Caki2 (cell line): Measurements from ENCODE around the gene TNC. TPM values are rescaled to one million over a fixed set of nuclear protein-coding genes. Genes with fewer than 3 reads are reported as not detected.

Experiments used
- DNase-seq: peaks from one replicate; pipeline ENCODE4 v3.0.0-alpha.2; 2015; ENCODE audit warnings: low read depth
- in situ Hi-C: cut with HindIII; loops from 2 replicates; pipeline ENCODE4 v1.10.0; 2016; ENCODE audit warnings: low sequenced_read_pairs, low pct_unique_long_range_greater_than_20kb, mixed read lengths
- total RNA-seq: library from RNA; depleted of rRNA; stranded (reverse); fragments of >200 nt; shearing (Covaris generic); gene quantifications from 2 replicates; pipeline ENCODE4 v1.2.3, GENCODE V29; 2014; ENCODE audit warnings: low replicate concordance; rRNA removed

Gene TNC
- 0.09 and 3.3 TPM in 2 replicates for total RNA-seq

DNA sequence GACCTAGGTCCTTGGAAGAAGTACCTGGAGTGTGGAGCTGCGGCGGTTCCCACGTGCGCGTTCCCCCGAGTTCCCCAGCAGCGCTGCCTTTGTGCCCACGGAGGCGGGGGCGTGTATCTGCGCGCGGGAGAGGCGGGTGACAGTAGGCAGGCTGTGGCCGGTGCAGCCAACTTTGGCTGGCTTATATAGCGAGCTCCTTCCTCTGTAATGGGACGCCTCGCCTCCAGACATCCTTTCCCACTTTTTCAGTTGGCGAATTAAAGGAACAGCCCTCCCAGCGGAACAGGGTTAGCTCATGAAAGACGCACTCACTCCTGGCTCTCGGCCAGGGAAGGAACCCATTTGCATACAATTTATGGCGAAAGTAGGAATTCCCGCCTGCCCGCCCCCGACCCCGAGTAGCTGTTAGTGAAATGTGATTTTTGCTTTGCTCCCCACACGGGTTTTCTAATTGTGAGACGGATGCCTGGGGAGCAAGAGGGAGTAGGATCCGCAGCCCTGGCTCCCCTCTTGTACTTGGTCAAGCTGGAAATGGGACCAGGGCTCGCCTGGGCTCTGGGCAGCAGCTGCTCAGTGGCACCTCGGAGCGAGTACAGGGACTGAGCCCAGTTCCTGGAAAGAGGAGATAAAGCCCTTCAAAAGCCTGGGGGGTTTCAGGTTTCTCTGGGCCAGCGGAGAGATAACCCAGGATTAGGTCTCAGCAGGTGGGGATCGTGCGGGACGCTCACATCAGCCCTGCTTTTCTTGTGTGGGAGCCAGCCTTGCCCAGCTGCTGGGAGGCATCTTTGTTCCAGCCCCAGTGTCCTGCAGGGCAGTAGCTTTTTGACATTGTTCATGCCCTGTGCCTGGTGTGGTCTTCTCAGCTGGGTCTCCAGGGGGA, at the start of gene TNC:
TNC (minus strand) TSS at position 159 of the 880 bp plus-strand sequence. CDS start 27,139 bp downstream, outside the sequence.
- DNase-seq, result peak; percentile 61
- in situ Hi-C loops, result no loop called here

DNA sequence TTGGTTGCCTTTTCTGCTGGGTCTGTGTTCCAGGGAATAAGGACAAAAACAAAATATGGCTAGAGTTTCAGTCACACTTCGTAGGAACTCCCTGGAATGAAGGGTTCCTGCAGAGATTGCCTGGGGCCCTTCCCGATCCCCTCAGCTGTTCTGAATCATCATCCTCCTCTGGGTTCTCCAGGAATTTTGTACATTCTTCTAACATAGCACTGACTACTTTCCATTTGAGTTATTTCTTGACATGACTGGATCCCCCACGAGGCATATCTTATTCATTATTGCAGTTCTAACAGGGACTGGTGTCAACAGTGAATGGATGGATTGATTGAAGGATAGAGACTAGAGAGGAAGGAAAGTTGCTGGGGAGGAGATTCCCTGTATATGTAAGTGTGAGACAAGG, 49.2 kb upstream of the TNC start:
- no peak for DNase-seq
- in situ Hi-C loops, result no loop called here

GRCh38 chr9:115165233-115165632, 47.3 kb upstream of the TNC start:
- in situ Hi-C loops, result no loop called here
- no peak for DNase-seq

DNA sequence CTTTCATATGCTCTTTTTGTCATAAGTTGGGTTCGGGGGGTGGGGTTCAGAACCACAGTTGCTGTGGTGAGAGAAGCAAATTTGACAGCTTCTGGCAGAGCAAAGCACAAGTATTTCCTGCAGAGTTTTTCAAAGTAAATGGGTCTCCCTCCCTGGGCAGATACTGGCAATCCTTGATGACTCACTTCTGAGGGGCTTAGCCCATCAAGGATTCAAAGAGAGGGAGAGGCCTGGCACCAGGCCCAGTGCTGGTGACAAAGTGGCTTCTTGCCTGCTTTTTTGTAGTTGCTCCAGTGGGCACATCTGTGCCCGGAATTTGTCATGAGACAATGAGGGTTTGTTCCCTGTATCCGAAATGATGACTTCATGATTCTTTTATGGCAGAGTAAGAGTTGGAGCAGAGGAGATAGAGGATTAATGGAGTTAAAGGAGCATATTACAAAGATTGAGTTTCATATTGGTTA, 46.6 kb upstream of the TNC start:
- in situ Hi-C loops, result no loop called here
- DNase-seq, result peak; percentile 93

- DNase-seq, result no peak
- in situ Hi-C loops, result no loop called here
Measured at GRCh38 chr9:115162946-115163345, 45.0 kb upstream of the TNC start.

DNA sequence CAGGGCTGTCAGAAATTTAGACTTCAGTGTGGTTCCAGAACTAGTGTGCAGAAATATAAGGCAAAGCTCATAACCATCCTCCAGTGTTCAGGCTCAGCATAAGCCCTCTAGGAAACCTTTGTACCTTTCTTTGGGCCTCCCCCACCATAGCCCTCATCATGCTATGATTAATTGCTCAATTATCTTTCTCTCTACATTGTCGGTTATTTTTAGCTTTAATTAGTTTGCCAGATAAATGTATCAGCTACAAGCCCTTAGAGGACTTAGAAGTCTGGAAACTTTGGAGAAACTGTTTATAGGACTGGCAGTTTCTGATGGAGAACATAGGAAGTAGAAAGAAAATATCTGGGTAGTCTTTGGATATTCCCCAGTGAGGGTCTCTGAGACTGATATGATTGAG, 43.5 kb upstream of the TNC start:
- in situ Hi-C loops, result no loop called here
- no peak for DNase-seq

- peak; percentile 64 for DNase-seq
- in situ Hi-C loops, result no loop called here
Measured at GRCh38 chr9:115158661-115159481, 40.9 kb upstream of the TNC start.

DNA sequence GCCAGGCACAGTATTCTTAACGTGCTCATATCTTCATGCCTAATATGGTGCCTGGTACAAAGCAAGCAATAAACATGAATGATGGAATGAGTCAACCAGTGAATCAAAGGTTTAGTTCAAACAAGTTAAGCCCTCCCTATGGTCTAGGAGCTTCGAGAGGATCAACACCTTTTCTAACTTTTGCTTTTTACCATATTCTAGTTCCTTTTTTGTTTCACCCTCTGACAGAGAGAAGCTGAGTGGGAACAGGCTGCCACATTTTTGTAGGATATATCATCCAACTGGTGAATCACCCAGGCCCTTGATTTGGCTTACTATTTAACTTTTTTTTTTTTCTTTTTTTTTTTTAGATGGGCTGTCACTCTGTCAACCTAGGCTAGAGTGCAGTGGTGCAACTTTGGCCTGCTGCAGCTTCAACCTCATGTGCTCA, 39.3 kb upstream of the TNC start:
- in situ Hi-C loops, result no loop called here
- DNase-seq, result peak; percentile 88

DNA sequence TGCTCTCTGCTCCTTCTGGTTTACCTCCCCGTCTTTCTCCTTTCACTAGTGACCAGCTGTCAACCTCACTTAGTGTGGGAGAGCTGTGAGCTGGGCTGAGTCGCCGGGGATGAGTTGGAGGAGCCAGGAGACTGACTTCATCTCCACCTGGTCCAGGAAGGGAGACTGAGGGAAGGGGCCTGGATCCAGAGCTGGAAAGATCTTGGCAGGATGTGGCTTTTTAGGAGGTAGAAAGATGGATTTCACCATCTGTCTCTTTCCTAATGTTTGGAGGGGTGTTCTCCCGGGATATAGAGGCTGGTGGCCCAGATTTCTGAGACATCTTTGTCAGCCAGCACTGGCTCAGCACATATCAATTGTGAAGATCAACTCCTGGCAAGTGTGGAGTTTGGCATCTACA, 37.1 kb upstream of the TNC start:
- no peak for DNase-seq
- in situ Hi-C loops, result no loop called here

DNA sequence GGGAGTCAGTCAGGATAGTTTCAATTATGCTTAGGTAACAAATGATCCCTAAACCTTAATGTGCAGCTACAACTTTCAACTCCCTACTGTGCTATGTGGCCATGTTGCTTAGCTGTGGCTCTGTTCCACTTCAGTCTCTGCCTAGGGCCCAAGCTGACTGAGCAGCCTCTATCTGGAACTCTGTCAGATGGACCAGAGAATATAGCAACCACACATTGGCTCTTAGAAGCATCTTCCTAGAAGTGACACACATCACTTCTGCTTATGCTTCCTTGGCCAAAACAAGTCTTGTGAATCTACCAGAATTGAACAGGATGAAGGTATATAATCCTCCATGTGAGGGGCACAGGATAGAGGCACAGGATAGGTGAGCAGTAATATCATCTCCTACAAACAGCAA, 36.7 kb upstream of the TNC start:
- no peak for DNase-seq
- in situ Hi-C loops, result no loop called here

DNA sequence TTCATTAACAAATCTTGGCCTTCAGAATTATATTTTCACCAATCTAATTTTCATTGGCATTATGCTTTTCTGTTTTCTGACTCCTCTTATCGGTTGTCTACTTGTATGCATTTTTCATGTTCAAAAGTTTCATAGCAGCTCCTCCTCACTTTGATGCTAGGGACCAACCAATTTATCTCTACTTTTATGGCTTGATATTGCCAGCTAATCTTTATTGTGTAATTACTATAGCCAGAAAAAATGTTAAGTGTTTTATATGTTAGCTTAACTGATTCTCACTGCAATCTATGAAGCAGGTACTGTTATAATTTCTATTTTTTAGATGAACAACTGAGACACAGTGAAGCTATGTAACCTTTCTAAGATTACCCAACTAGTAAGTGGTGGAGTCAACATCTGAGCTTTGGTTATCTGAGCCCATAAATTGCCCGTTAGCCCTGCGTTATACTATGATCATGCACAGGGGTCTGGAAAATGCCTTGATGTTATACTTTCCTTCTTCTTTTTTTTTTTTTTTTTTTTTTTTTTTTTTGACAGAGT, 34.4 kb upstream of the TNC start:
- in situ Hi-C loops, result no loop called here

GRCh38 chr9:115148721-115149120, 30.8 kb upstream of the TNC start:
- DNase-seq, result no peak
- in situ Hi-C loops, result no loop called here

More for the DNA sequence above, 34.4 kb upstream of the TNC start:
- DNase-seq, result no peak

DNA sequence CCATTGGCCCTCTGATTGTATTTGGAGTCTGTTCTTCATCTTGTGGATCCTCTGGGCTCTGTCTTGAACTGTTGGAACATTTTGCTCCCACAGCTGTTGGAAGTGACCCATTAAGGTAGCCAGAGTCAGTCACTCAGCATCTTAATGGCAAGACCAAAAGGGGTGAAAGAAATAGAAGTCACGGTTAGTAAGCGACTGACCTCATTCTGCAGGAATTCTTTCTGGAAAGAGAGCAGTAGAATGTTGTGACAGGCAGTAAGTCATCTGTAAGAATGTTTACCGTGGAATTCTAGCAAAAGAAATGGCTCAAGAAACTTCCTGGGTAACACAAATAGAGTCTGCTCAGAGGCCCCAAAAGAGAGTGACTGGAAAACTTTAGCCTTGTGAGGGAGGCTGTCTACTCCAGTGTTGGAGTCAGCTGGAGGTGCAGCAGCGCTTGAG, 28.6 kb upstream of the TNC start:
- in situ Hi-C loops, result no loop called here
- peak; percentile 76 for DNase-seq

DNA sequence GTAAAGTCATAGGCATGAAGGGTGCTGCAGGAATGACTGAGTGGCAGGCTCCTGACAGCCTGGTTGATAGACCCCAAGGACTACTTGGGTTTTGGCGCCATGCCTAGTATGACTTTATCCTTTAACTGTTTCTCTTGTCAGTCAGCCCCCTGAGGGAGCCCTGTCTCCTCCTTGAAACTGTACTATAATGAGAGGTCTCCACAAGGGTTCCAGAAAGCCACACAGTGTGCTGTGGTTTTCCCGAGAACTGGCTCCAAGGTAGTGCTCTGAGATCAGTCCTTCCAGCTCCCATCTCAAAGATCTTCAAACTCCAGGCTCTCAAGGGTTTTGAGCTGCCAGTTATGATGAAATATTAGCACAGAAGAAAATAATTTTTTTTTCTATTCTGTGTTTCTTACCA, 26.7 kb upstream of the TNC start:
- DNase-seq, result no peak
- in situ Hi-C loops, result no loop called here

DNA sequence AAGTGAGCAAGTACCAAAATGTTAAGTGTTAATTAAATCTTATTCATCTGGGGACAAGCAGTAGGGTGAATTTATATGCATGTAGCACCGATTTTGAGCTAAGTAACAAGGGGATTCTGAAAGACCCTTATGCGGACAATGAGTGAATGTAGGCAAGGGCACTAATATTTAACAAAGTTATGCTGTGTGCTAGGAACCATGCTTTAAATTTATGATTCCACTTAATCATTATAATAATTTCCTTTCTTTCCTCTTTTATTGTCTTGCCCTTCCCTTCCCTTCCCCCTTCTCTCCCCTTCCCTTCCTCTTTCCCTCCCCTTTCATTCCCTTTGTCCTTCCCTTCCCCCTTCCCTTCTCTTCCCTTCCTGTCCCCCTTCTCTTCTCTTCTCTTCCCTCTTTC, 25.7 kb upstream of the TNC start:
- in situ Hi-C loops, result no loop called here
- no peak for DNase-seq

DNA sequence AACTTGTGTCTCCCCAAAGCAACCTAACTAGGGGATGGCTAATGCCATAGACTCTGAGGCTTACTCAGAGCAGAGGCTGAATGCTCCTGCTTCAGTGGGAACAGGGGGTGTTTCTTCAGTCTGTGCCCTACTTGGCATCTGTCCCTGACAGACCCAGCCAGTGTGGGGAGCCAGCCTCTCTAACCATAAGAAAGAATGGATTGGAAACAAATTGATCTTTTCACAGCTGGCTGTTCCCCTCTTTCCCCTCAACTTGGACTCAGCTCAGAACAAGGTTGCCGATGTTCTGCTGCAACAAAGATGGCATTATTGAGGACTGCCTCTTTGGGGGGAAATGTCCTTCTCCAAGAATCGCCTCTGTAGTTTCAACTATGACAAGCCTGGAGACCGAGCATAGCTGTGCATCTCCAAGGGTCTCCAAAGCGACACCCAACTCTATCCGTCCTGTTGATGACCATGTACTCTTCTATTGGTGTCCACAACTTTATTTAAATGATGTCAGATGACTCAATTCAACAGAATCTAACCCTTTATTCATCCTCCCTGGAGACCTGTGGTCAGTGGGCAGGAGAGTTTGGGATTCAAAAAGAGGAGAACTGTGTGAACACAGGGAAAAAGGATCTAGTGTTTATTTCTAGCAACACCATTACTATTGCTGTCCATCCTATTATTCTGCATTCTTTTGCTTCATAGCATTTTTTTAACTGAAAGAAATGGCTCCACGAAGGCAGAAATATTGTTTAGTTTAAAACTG, 24.7 kb upstream of the TNC start:
- in situ Hi-C loops, result no loop called here
- no peak for DNase-seq

- DNase-seq, result no peak
- in situ Hi-C loops, result no loop called here
Measured at GRCh38 chr9:115142090-115142489, 24.1 kb upstream of the TNC start.

DNA sequence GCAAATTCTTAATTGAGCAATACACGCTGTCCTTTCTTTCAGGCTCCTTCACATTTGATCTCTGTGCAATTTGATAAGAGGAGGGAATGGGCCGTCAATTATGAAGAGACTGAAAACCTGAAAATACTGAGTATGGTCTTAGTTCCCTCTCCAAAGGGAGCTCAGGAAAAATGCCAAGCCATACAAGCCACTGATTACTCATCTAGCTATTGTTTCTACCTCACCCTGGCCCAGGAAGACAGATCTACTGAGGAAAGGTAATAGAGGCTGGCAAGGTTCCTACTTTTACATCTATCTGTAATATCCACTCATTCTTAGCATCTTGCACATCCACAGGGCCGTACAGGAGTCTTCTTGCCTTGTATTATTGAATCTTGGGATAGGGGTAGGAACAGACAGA, 23.7 kb upstream of the TNC start:
- DNase-seq, result no peak
- in situ Hi-C loops, result no loop called here
